Stimulated activated CD4-positive, alpha-beta T cell treated with anti-CD3 and anti-CD28 coated beads, Interleukin-15, amount 100 ng/mL, for 1 hour (primary cell): ENCODE data around the gene TRANK1.
A peak's percentile ranks its signal among the peaks of the same experiment; 100 is the strongest.
"Not testable (repeated sequence)": the region's sequence is repeated elsewhere in the genome, so short reads cannot be mapped to it uniquely, and the experiment has no call there.

ENCODE experiments used
- DNase-seq, 2 donors: peaks; one replicate each; pipeline ENCODE4 v3.0.0-alpha.2; 2020; ENCODE audit warnings: low read depth in 1 of 2, low spot score in 1 of 2

TRANK1 gene

DNA sequence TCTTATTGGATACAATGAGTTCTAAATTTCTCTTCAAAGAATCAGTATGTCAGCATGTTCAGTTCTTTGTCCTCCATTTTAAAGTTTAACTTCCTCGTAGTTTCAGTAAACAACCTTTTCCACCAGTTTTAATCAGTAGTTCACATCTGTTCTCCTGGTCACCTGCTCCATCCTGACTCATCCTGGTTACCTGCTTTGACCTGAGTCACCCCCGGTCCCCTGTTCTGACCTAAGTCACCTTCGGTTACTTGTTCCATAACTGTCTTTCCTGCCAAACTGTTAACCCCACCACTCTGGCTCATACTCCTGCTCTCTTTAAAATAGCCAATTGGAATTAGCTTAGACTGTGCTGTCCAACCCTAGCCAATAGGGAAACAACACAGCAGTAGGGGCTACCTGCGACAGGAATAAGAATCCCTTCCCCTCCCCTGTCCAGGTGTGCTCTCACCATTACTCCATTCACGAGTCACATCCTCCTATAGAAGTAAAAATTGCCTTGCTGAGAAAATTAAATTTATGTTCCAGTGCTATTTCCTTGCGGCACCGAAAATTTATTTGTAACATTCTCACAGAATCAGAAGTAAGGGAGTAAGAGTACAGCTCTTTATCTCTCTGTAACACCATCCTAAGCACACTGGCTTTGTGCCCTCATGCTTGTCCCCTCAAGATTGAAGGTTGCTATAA is 23.8 kb downstream of the TRANK1 start:
- no peak for DNase-seq

- no peak for DNase-seq
Measured at GRCh38 chr3:36919439-36920160, 25.3 kb downstream of the TRANK1 start.

GRCh38 chr3:36918050-36918449 is 26.8 kb downstream of the TRANK1 start:
- no peak for DNase-seq

- no peak for DNase-seq
Measured at GRCh38 chr3:36911990-36912804, 32.7 kb downstream of the TRANK1 start.

DNA sequence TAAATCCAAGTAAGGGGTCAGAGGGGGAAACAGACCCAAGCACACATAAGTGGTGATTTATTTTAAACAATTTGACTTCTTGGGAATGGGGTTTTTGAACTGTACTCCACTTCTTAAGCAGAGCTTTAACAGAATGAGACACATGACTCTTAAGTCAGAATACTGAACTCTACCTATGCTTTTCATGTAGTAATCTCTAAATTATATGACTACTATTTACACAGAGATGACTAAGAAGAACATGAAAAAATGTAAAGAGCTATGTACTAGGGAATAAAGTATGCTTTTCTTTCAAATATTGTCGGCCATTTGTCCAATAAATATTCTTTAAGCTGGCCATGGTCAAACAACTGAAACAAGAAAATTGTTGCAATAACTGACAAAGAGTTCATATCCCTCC is 35.2 kb downstream of the TRANK1 start:
- no peak for DNase-seq

DNA sequence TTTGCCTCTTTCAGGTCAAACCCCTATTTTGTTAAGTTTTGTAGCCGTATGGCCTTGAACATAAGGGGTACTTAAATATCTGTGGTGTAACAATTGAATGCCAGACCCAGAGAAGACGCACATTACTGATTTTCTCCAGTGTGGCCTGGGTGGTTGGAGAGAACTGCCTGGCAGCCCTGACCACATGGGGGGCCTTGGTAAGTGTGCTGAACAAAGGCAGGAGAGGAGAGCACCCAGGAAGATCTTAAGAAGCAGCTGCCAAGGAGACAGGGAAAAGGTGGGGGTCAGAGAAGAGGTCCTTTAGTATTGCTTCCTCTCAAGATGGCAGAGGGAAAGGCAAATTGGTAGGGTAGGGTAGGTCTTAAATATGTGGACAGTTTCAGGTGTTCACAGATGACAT is 35.7 kb downstream of the TRANK1 start:
- DNase-seq = no peak

- DNase-seq = no peak
Measured at GRCh38 chr3:36908647-36909180, 36.1 kb downstream of the TRANK1 start.

GRCh38 chr3:36907911-36908646 is 36.8 kb downstream of the TRANK1 start:
- DNase-seq = peak; percentile 10 to 47

- DNase-seq = no peak
Measured at GRCh38 chr3:36906504-36907149, 38.2 kb downstream of the TRANK1 start.

- DNase-seq = no peak
Measured at GRCh38 chr3:36905545-36905944, 39.3 kb downstream of the TRANK1 start.

DNA sequence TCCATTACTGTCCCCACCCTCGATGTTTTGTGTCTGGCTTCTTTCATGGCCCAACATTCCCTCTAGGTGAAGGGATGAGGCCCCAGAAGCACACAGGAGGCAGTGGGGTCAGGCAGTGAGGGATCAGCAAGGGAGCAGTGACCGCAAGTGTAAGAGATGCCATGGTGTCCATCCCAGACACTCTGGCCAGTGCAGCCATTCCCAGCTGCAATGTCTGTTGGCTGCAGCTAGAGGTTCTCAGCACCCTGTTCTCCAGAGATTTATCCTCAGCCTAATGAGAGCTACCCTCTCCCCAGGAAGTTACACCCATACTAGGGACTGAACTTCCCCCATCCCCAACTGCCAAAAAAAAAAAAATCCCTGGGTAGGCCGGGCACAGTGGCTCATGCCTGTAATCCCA is 40.2 kb downstream of the TRANK1 start:
- DNase-seq = no peak

DNA sequence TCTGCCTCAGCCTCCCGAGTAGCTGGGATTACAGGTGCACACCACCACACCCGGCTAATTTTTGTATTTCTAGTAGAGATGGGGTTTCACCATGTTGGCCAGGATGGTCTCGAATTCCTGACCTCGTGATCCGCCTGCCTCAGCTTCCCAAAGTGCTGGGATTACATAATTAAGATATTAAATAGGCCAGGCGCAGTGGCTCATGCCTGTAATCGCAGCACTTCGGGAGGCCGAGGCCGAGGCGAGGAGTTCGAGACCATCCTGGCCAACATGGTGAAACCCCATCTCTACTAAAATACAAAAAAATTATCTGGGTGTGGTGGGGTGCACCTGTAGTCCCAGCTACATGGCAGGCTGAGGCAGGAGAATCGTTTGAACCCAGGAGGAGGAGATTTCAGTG is 40.8 kb downstream of the TRANK1 start:
- DNase-seq = not testable (repeated sequence)

DNA sequence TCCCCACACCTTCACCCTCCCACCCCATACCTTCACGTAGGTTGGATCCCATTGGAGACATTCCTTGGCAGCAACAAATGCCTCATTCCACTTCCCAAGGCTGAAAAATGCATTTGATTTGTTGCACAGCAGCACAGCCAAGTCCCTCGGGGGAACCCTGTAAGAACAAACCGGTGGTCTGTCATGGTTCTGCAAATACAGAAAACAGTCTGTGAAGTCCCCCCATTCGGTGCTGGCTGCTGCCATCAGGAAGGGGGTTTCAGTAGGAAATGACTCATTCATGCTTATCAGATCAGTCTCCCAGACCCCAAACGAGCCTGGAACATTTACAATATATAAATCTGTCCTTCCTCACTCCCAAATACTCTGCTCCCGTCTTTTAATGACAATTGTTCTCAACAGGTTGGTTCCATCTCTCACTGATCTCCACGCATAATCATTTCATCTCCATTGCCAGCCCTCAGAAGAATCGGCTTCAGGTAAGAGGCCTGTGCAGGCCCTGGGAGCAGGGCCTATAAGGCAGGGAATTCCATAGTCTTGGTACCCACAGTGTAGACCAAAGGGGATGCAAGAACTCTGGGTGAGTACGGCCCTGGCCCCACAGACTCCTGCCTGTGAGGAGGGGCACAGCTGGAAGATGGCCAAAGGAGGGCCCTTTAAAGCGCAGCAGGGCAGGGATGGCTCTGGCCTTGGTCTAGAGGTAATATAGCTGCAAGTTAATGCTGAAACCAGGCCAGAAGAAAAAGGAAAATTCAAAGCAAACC is 41.6 kb downstream of the TRANK1 start:
- DNase-seq = no peak

- DNase-seq = no peak
Measured at GRCh38 chr3:36901588-36901987, 43.3 kb downstream of the TRANK1 start.

DNA sequence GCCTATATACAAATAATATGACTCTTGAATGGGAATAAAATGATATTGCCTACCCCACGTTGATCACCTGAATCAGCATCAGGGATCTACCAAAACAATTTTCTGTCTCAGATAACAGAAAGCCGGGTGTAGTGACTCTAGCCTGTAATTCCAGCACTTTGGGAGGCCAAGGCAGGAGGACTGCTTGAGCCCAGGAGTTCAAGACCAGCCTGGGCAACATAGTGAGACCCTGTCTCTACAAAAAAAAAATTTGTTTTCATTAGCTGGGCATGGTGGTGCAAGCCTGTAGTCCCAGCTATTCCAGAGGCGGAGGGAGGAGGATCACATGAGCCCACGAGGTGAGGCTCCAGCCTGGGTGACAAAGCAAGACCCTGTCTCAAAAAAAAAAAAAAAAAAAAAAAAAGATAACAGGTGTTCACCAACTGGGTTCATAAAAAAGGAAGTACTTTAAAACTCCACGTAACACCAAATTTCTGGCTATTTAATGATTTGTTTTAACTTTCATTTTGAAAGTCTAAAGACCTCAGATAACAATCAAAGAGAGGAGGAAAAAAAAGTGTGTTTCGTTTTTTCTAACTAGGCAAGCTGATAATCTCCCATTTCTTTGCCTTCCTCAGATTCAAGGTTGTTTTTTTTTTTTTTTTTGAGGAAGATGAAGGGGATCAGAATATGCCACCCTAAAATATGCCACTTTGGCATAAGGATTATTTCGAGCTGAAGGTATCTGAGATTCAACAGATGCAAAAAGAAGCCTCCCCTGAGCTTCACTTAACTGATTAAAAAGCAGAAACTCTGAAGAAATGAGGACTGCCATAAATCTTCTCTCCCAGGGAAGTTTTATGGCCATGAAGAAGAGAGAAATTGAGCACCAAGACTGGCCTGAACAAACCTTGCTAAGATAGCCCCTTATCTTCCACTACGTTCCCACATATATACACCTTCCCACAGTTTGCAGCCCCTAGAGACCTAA is 44.1 kb downstream of the TRANK1 start:
- no peak for DNase-seq

DNA sequence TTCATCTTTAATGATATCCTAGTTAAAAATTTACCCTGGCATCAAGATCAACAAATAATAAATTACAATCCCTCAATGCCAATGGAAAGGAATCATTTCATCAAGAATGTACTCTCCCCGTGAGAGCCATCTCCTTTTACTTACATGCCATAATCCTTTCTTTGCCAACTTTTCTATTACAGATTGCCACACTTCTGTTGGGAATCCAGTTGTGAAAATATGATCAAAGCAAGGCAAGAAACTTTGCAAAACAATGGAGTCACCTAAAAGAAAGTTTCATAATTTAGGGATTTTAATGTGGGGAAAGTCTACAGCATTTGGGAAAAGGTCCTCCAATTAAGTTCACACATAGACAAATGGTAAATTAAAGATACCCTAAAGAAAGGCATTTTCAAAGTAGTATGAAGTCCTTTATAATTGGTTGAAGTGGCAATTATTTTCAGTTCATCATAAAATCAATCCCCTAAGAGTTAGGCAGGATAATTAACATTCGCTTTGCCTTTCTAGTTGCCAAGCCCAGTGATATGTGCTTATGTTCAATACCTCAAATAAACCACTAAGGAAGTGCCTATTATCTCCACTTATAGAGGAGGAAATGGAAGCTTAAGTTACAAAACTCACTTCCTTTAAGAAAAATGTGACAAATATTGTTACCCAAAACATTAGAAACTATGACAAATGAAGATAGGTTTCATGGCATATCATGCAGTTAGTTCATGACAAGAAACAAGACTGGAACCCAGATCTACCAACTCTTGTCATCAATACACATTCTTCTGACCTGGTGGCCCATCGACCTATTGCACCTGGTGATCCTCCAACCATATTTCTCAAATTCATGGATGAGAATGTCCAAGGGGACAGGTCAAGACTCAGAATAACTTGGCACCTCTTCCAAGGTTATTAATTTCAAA is 49.1 kb downstream of the TRANK1 start:
- no peak for DNase-seq

GRCh38 chr3:36894914-36895313 is 49.9 kb downstream of the TRANK1 start:
- DNase-seq = no peak

- no peak for DNase-seq
Measured at GRCh38 chr3:36893826-36894225, 51.0 kb downstream of the TRANK1 start.
